GM12872 (cell line): Measurements from ENCODE around the gene PLK5.

Source experiments
- TF ChIP-seq, protein P1 (sequence below): IDR thresholded peaks from 3 replicates; pipeline ENCODE4 v1.5.1; 2011; ENCODE audit warnings: low read depth, mild to moderate bottlenecking, low read length, moderate library complexity; ENCODE audit not compliant: insufficient read depth

The PLK5 gene

GRCh38 chr19:1508507-1508856 lies 15.4 kb upstream of the PLK5 start:
- TF ChIP-seq, protein P1, sequence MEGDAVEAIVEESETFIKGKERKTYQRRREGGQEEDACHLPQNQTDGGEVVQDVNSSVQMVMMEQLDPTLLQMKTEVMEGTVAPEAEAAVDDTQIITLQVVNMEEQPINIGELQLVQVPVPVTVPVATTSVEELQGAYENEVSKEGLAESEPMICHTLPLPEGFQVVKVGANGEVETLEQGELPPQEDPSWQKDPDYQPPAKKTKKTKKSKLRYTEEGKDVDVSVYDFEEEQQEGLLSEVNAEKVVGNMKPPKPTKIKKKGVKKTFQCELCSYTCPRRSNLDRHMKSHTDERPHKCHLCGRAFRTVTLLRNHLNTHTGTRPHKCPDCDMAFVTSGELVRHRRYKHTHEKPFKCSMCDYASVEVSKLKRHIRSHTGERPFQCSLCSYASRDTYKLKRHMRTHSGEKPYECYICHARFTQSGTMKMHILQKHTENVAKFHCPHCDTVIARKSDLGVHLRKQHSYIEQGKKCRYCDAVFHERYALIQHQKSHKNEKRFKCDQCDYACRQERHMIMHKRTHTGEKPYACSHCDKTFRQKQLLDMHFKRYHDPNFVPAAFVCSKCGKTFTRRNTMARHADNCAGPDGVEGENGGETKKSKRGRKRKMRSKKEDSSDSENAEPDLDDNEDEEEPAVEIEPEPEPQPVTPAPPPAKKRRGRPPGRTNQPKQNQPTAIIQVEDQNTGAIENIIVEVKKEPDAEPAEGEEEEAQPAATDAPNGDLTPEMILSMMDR: no peak

- TF ChIP-seq, protein P1: no peak
Measured at GRCh38 chr19:1509602-1510441, 14.1 kb upstream of the PLK5 start.

DNA sequence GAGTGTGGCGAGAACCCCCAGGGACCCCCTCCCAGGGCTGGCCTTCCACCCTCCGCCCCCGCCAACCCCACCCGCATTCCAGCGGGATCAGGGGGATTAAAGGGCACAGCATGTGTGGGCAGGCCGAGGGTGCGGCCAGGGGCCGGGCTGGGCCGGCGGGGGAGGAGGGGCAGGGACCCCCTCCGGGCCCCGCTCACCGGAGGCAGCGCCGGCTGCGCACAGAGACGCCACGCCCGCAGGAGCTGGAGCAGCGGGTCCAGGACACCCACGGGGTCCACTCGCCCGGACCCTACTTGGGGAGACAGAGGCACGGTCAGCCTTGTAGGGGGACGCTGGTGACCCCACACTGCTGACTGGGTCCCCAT lies 13.5 kb upstream of the PLK5 start:
- TF ChIP-seq, protein P1: no peak

GRCh38 chr19:1510807-1511206 lies 13.1 kb upstream of the PLK5 start:
- TF ChIP-seq, protein P1: no peak

DNA sequence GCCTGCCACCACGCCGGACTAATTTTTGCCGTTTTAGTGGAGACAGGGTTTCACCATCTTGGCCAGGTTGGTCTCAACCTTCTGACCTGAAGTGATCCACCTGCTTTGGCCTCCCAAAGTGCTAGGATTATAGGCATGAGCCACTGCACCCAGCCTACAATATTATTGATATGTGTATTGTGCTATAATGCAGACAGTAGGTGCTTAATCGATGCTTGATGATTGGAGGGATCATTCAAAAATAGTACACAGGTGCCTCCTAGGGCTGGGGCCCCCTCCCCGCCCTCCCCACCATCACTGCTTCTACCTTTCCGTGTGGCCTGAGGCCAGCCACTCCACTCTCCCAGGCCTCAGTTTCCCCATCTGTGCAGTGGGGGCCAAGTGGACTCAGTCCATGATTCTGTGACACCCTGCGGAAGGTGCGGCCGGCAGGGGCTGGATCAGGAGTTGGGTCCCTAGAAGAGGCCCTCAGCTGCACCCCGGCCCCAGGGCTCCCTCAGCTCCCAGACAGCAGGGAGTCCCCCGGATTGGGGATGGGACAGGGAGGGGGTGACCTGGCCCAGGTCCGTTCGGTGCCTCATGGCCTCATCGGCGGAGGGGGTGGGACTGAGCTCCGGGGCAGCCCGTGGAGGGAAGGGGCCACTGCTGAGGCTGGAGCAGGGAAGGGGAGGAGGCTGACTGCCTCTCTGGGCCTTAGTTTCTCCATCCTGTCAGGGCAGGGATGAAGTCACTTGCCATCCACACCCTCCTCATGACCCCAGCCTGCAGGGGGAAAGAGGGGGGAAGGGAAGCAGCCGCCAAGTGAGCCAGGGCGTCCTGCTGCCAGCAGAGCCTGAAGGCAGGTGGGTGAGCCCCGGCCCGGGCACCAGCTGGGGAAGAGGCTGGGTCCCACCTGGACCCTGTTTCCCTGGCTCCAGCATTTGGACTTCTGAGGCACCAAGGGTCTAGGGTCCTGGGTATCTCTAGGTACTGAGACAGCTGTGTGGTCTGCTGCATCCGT lies 12.3 kb upstream of the PLK5 start:
- TF ChIP-seq, protein P1: no peak

DNA sequence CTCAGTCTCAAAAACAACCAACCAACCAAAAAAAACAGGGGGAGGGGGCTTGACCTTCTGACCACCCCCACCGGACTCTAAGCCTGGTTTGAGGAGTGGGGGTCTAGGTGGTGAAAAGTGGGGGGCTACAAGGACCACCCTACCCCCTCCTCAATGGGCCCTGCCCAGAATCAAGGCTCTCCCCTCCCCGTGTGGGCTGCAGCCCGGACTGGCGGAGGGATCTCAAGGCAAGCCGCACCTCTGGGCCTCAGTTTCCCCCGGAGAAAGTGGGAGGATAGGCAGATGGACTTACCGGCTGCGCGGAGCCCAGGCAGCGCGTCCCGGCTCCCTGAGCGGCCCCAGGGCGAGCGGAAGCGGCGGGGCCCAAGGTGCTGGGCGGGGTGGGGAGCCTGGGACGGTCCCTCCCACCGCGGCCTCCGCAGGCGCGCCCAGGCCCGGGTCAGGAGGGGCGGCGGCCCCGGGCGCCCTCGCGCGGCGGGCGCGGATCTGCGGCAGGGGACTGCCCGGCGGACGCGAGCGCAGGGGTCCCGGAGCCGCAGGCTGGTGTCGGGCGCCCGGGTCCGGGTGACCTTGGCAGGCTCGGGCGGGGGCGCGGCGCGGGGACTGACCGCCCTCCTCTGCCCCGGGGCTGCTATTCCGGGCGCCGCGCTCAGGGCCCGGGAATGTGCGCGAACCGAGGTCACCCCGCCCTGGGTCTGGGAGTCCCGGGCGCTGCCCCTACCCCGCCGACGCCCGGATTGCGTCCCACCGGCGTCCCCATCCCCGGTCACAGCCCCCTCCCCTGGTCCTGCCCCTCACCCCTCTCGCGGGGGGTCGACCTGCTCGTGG lies 11.0 kb upstream of the PLK5 start, which contains the start of gene ADAMTSL5:
TSS of gene ADAMTSL5 (minus strand) at position 349 of the 828 bp plus-strand sequence. CDS start 2,076 bp downstream, outside the sequence.
- TF ChIP-seq, protein P1: no peak
